ENCODE measurements around the gene MGAT5. TPM values are rescaled to one million over a fixed set of nuclear protein-coding genes. Genes with fewer than 3 reads are reported as not detected.

Gene MGAT5

DNA sequence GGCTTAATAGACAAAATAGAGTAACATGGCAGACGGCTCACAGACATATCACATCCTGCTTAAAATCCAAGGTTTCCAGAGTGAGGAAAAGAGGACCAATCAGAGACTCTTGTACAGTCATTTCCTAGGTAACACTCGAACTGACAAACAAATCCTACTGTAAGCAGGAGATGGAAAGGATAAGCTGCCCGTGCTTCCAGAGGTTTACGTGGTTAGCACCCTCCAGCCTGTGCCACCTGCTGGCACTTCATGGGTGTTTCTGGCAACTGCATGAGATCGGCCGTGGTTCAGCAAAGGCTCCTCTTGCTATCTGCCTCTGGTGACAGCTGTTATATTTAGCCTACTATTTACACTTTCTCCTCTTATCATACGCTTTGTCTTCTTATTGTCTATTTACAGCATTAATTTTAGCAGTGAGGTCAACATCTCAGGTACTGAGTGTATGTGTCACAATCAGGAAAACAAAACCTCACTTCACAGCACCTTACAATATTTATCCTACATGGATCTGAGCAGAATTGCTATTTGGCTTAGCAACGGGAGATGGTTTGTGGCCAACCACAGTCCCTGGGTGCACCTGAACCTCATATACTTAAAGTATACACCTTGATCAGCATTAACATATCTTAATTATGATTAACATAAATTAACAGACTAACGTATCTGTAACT, 238.0 kb downstream of the MGAT5 start:
- Histone ChIP-seq H3K4me1 (ENCODE audit: control insufficient read depth, insufficient read depth, low read length) (no peaks in the 10 kb centered on the region), H3K4me2 (ENCODE audit: low read length) (no peak overlapping the region), H3K9ac (ENCODE audit: low read depth, low read length) (no peak overlapping the region), H3K9me3 (replicated peaks; ENCODE audit: low read length) (no peaks in the 10 kb centered on the region), H3K27me3 (ENCODE audit: control insufficient read depth, insufficient read depth, low read length) (peaks cover 21% of the 10 kb centered on the region), H3K4me3 (ENCODE audit: low read length) (no peak overlapping the region), H3K36me3 (ENCODE audit: insufficient read depth, low read length) (no peaks in the 10 kb centered on the region)

DNA sequence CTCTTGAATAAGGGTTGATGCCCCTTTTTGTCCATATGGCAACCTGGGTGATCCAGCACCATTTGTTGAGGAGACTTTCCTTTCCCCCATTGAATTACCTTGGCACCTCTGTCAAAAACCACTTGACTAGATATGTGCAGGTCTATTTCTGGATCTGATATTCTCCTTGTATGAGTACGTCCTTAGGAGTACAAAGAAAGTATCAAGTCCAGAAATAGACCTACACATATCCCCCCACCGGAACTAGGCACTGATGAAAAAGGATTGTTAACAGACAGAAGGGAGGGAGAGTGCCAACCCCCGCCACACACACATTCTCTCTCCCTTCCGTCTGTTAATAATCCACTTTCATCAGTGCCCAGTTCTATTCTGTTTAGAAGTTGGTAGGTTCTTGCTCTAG, 239.9 kb downstream of the MGAT5 start:
- H3K36me3 ChIP-seq (ENCODE audit: insufficient read depth, low read length), result no peaks in the 10 kb centered on the region
- no peaks in the 10 kb centered on the region for H3K4me1 ChIP-seq (ENCODE audit: control insufficient read depth, insufficient read depth, low read length)
- peaks cover 19% of the 10 kb centered on the region for H3K27me3 ChIP-seq (ENCODE audit: control insufficient read depth, insufficient read depth, low read length)
- no peak overlapping the region for H3K4me2 ChIP-seq (ENCODE audit: low read length)
- H3K4me3 ChIP-seq (ENCODE audit: low read length), result no peak overlapping the region
- no peak overlapping the region for H3K9ac ChIP-seq (ENCODE audit: low read depth, low read length)
- no peaks in the 10 kb centered on the region for H3K9me3 ChIP-seq (replicated peaks; ENCODE audit: low read length)

DNA sequence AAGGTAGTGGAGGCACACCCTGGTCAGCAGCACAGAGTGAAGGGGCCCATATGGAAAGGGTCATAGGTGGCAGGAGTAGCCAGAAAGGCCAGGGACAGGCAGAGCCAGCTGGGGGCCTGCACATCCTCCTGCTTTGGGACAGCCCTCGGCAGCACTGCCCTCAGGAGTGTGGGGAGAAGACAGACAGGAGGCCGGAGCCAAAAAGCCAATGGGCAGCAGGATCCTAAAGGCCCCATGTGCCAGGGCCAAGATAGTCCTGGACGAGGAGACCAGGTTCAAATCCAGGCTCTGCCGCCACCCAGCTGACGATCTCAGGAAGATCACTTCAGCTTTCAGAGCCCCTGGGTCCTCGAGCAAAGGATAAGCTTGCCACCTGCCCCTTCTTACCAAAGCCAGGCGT, 244.8 kb downstream of the MGAT5 start:
- no peaks in the 10 kb centered on the region for H3K36me3 ChIP-seq (ENCODE audit: insufficient read depth, low read length)
- no peak overlapping the region for H3K9ac ChIP-seq (ENCODE audit: low read depth, low read length)
- H3K4me1 ChIP-seq (ENCODE audit: control insufficient read depth, insufficient read depth, low read length), result no peaks in the 10 kb centered on the region
- H3K4me3 ChIP-seq (ENCODE audit: low read length), result no peak overlapping the region
- H3K9me3 ChIP-seq (replicated peaks; ENCODE audit: low read length), result no peaks in the 10 kb centered on the region
- no peak overlapping the region for H3K4me2 ChIP-seq (ENCODE audit: low read length)
- peaks cover 10% of the 10 kb centered on the region for H3K27me3 ChIP-seq (ENCODE audit: control insufficient read depth, insufficient read depth, low read length)

DNA sequence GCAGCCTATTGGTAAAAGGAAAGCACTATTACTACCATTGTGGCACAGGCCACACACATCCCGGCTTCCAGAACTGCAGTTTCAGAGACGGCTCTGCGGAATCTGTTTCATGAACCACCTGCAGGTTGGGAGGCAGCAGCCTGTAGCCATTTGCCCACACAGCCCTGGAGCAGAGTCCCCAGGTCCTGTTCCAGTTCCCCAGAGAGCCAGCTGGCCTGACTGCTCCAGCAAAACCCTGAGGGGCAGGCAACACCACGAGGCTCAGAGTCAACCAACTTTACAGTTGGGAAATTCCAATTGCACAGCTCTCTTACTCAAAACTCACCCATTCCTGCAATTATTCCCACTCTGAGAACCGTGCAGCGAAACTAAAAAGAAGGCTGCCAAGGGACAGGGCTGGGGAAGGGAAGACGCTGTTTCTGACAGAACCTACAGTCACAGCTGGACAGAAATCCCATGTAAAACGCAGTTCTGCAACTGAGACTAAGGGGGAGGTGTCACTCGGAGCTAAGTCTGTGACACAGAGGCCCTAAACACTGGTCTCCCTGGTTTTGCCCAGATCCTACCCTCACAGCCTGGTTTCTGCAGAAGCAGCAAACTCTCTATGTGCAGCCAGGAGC, 245.5 kb downstream of the MGAT5 start:
- Histone ChIP-seq H3K9ac (ENCODE audit: low read depth, low read length) (no peak overlapping the region), H3K36me3 (ENCODE audit: insufficient read depth, low read length) (no peaks in the 10 kb centered on the region), H3K4me2 (ENCODE audit: low read length) (no peak overlapping the region), H3K4me1 (ENCODE audit: control insufficient read depth, insufficient read depth, low read length) (no peaks in the 10 kb centered on the region), H3K9me3 (replicated peaks; ENCODE audit: low read length) (no peaks in the 10 kb centered on the region), H3K4me3 (ENCODE audit: low read length) (no peak overlapping the region), H3K27me3 (ENCODE audit: control insufficient read depth, insufficient read depth, low read length) (peaks cover 10% of the 10 kb centered on the region)

DNA sequence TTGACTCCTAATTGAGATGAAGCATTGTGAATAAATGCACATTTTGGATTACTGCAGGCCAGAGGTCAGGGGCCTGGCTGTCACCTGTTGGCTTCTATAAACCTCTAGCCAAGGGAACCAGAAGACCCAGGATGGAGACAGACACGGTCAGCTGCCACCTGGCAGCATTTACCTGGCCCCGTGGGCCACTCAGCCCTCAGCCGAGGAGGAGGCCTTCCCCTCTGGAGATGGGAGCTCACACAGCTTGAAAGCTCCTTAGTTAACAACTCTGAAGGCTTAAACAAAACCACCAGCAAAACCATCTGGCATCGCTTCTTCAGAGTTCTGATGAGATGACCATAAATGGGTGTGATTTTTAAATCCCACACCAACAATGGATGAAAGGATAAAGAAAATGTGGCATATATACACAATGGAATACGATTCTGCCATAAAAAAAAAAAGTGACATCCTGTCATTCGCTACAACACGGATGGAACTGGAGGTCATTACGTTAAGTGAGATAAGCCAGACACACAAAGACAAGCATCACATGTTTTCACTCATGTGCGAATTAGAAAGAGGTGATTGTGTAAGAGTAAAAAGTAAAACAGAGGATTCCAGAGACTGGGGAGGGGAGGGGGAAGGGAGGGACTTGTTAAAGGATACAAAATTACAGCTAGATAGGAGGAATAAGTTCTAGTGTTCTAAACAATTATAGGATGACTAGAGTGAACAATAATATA, 246.5 kb downstream of the MGAT5 start:
- Histone ChIP-seq H3K4me3 (ENCODE audit: low read length) (no peak overlapping the region), H3K4me2 (ENCODE audit: low read length) (no peak overlapping the region), H3K36me3 (ENCODE audit: insufficient read depth, low read length) (no peaks in the 10 kb centered on the region), H3K9me3 (replicated peaks; ENCODE audit: low read length) (no peaks in the 10 kb centered on the region), H3K9ac (ENCODE audit: low read depth, low read length) (no peak overlapping the region), H3K4me1 (ENCODE audit: control insufficient read depth, insufficient read depth, low read length) (no peaks in the 10 kb centered on the region), H3K27me3 (ENCODE audit: control insufficient read depth, insufficient read depth, low read length) (peaks cover 10% of the 10 kb centered on the region)

DNA sequence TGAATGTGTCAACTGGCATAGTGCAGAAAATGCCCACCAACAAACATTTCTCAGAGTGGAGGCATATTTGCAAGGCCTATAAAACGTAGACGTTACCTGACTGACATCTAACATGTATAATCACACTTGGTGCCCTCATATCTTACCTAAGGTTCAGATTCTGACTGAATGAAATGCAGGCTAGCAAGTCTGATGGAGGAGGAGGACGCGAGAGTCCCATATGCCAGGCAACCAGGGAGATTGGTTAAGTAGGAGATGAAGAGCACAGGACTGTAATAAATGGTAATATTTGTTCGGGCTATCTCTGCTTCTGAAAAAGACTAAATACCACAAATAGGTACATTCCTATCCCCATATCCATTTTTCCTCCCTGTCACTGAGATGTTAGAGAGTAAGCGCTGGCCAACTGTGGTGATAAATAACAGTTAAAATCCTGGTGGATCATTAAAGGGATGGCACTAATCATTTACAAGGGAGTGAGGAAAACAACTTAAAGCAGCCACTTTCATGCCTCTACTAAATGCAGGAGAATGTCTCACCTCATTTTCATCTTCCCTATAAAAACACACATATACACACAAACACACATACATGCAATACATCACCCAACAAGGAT, 247.7 kb downstream of the MGAT5 start:
- Histone ChIP-seq H3K9me3 (replicated peaks; ENCODE audit: low read length) (no peaks in the 10 kb centered on the region), H3K4me3 (ENCODE audit: low read length) (no peak overlapping the region), H3K36me3 (ENCODE audit: insufficient read depth, low read length) (no peaks in the 10 kb centered on the region), H3K27me3 (ENCODE audit: control insufficient read depth, insufficient read depth, low read length) (peaks cover 10% of the 10 kb centered on the region), H3K9ac (ENCODE audit: low read depth, low read length) (no peak overlapping the region), H3K4me2 (ENCODE audit: low read length) (no peak overlapping the region), H3K4me1 (ENCODE audit: control insufficient read depth, insufficient read depth, low read length) (no peaks in the 10 kb centered on the region)

DNA sequence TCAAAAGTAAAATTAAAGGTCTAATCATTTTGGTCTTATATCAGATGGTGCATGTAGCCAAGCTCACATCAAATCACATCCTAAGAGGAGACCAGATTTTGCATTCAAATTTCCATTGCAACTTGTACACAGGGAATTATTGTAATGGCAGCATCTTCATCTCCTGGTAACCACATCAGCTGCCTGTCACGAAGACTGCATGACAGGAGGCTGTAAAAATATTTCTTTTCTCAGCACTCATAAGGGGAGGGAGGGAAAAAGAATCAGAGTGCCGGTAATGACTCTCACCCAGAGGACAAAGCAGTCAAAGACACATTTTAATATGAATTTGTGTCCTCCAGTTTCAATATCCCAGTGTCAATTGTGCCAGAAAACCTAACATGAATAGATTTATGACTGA, 248.2 kb downstream of the MGAT5 start:
- H3K4me1 ChIP-seq (ENCODE audit: control insufficient read depth, insufficient read depth, low read length), result no peaks in the 10 kb centered on the region
- H3K4me2 ChIP-seq (ENCODE audit: low read length), result no peak overlapping the region
- H3K9me3 ChIP-seq (replicated peaks; ENCODE audit: low read length), result no peaks in the 10 kb centered on the region
- H3K9ac ChIP-seq (ENCODE audit: low read depth, low read length), result no peak overlapping the region
- H3K36me3 ChIP-seq (ENCODE audit: insufficient read depth, low read length), result no peaks in the 10 kb centered on the region
- no peak overlapping the region for H3K4me3 ChIP-seq (ENCODE audit: low read length)
- H3K27me3 ChIP-seq (ENCODE audit: control insufficient read depth, insufficient read depth, low read length), result peaks cover 10% of the 10 kb centered on the region

Small RNAs within 50 kb of the gene (small RNA-seq; reads per million reads assigned to genes)
- gene RNA5SP104, result not detected
